Stimulated activated CD4-positive, alpha-beta T cell treated with anti-CD3 and anti-CD28 coated beads, Interleukin-12 subunit alpha, Interleukin-12 subunit beta, amount 100 ng/mL, for 4 hours (primary cell): ENCODE results near the gene OR8G5.
"Not testable (repeated sequence)": the region's sequence is repeated elsewhere in the genome, so short reads cannot be mapped to it uniquely, and the experiment has no call there.

Source experiments
- DNase-seq: peaks from one replicate; pipeline ENCODE4 v3.0.0-alpha.2; 2020

Gene OR8G5, protein sequence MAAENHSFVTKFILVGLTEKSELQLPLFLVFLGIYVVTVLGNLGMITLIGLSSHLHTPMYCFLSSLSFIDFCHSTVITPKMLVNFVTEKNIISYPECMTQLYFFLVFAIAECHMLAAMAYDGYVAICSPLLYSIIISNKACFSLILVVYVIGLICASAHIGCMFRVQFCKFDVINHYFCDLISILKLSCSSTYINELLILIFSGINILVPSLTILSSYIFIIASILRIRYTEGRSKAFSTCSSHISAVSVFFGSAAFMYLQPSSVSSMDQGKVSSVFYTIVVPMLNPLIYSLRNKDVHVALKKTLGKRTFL

DNA sequence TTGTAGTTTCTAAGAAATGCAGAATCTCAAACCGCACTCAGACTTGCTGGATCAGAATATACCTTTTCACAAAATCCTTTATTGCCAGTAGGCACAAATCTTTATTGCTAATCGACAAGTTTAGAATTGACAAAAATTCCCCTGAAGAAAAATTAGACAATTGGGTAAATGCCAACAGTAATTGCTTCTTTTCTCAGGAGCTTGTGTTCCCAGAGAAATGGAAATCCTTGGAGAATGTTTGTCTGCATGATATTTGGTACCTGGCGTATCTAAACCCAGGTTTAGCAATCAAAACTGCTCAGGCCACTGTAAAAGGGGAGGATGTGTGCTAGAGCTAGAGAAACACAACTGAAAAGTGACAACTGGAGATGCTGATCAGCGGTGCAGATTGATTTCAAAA, at the start of gene OR8G5:
Gene OR8G5 (plus strand): TSS at position 301 of the 400 bp plus-strand sequence. CDS start 8,556 bp downstream, outside the sequence.
- no peak for DNase-seq

DNA sequence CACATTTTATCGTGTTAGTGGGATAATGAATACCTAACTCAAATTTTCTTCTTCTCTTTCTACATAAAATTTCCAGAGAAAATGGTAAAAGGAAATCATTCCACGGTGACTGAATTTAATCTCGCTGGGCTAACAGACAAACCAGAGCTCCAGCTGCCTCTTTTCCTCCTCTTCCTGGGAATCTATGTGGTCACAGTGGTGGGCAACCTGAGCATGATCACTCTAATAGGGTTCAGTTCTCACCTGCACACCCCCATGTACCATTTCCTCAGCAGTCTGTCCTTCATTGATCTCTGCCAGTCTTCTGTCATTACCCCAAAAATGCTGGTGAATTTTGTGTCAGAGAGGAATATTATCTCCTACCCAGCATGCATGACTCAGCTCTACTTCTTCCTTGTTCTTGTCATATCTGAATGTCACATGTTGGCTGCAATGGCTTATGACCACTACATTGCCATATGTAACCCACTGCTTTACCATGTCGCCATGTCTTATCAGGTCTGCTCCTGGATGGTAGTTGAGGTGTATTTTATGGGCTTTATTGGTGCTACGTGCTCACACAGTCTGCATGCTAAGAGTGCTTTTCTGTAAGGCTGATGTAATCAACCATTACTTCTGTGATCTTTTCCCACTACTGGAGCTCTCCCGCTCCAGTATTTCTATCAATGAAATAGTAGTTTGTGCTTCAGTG, 48.9 kb upstream of the OR8G5 start:
- DNase-seq, result no peak

DNA sequence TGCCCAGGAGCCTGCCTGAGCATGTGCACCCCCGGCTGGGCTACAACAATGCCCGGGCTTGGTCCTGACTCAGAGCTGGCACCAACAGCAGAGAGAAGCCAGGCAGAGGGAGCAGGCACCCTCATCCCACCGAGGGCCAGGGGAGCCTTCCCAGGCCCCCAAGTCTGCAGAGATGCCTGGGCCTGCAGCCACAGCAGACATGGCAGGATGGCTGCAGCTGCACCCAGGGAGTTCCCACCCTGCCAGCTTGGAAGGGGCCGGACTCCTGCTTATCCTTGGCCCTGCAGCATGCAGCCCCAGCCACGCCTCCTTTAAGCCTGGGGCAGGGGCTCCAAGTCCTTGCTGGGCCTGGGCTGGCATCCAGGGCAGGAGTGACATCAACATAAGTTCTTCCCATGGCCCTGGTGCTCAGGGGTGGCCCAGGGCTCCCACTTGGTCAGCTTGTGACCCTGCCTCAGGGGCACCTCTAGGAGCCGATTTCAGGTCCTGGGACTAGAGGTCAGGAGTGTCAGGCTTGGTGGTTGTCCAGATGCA, 46.3 kb upstream of the OR8G5 start:
- no peak for DNase-seq

DNA sequence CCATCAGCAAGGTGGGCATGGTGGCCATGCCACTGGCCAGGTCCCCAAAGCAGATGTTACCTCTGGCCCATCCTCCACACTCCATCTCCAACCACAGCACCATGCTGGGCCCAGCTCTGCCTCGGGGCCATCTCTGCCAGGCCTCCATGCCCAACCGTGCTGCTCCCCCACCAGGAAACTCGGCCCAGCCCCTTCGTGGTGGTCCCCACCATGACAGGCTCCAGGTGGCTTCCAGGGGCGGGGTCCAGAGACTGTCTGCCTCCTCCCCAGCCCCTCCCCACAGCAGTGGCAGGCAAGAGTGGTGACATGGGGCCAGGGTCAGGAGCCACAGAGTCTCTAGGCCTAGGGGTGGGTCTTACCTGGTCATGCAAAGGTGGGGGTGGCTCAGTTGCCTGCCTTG, 45.8 kb upstream of the OR8G5 start:
- DNase-seq, result no peak

DNA sequence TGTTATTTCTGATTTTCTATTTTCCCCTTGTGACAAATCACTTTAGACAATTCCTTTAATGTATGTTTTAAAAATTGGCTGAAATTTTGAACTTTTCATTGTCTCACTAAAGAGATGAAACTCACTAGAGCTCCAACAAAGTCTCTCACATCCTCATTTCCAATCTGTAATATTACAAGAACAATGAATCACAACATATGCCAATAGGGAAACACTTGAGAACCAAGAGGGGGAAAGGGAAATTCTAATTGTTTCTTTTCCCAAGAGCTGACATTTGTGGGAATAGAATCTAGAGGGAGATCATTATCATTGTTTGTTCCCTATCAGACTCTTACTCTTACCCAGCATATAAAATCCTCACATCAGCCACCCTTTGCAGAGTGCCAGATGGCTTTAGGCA, 44.9 kb upstream of the OR8G5 start:
- no peak for DNase-seq

DNA sequence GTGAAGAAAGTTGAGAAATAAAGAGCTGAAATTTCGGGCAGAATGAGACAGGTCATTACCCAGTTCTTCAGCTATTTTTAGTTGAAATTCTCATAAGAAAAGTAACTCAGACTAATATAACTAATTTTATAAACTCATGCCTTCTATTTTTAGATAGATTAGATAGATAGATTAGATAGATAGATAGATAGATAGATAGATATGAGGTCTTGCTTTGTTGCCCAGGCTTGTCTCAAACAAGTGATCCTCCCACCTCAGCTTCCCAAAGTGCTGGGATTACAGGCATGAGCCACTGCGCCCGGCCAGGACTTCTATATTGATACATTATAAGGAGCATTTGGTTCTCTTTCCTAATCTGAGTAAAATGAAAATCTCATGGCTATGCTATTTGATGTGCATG, 42.1 kb upstream of the OR8G5 start:
- DNase-seq, result no peak

DNA sequence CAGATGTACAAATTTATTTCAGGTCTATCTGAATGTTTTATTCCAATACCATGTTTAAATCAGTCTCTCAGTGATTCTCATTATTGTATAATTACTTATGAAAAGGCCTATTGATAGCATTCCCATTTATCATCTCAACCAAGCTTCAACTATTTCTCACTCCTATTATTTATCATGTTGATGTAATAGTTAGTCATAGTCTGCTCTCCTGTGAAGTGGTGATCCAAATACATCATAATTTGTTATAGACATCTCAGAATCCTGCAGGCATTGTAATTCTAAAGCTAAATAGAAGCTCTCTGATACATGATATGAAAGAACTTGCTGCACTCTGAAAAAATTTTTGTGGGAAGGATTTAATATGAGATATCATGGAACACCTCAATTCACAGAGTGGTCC, 37.0 kb upstream of the OR8G5 start:
- no peak for DNase-seq

DNA sequence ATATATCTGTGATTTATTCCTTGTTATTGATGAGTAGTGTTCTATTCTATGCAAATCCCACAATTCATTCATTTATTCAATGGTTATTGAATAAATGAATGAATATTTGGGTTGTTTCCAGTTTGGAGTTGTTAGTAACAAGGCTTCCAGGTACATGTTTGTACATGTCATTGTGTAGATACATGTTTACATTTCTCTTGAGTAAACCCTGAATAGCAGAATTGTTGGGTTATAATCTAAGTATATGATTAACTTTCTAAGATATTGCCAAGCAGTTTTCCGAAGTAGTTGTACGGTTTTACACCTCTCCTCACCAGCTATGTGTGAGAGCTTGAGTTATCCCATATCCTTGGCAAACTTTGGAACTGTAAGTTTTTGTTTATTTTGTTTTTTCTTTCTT, 33.8 kb upstream of the OR8G5 start:
- no peak for DNase-seq

DNA sequence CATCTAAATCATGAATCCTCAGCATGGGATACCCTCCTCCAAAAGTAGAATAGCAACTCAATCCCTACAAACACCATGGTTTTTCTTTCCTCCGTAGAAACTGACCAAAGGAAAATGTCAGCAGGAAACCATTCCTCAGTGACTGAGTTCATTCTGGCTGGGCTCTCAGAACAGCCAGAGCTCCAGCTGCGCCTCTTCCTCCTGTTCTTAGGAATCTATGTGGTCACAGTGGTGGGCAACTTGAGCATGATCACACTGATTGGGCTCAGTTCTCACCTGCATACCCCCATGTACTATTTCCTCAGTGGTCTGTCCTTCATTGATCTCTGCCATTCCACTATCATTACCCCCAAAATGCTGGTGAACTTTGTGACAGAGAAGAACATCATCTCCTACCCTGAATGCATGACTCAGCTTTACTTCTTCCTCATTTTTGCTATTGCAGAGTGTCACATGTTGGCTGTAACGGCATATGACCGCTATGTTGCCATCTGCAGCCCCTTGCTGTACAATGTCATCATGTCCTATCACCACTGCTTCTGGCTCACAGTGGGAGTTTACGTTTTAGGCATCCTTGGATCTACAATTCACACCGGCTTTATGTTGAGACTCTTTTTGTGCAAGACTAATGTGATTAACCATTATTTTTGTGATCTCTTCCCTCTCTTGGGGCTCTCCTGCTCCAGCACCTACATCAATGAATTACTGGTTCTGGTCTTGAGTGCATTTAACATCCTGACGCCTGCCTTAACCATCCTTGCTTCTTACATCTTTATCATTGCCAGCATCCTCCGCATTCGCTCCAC, 31.4 kb upstream of the OR8G5 start:
- DNase-seq, result not testable (repeated sequence)

DNA sequence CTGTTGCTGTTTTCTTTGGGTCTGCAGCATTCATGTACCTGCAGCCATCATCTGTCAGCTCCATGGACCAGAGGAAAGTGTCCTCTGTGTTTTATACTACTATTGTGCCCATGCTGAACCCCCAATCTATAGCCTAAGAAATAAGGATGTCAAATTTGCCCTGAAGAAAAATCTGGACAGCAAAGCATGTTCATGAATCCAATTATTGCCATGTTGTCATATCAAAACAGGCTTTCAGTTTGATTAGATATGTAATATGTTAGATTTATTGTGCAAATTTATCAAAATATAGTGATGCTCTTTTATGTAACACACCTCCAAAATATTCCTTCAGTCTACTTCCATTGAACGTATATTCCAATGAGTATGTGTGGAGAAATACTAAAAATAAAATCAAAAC, 30.7 kb upstream of the OR8G5 start:
- DNase-seq, result no peak

DNA sequence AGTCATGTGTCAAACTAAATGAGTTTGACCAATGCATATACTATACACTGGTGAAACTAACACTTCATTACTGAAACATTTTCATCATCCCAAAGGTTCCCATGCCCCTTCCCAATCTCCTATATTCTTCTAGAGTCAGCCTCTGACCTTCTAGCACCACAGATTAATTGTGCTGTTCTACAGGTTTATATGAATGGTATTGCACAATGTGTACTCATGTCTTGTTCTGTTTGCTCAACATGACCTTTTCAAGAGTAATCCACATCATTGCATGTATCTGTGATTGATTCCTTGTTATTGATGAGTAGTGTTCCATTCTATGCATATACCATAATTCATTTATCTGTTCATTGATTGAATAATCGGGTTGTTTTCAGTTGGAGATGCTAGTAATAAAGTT, 22.8 kb upstream of the OR8G5 start:
- no peak for DNase-seq

DNA sequence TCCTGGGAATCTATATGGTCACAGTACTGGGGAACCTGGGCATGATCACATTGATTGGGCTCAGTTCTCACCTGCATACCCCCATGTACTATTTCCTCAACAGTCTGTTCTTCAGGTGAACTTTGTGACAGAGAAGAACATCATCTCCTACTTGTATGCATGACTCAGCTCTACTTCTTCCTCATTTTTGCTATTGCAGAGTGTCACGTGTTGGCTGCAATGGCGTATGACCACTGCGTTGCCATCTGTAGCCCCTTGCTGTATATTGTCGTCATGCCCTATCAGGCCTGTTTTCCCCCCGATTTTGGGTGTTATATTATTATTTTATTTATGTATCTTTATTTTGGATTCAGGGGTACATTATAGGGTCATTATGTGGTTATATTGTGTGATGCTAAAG, 17.7 kb upstream of the OR8G5 start:
- DNase-seq, result no peak

DNA sequence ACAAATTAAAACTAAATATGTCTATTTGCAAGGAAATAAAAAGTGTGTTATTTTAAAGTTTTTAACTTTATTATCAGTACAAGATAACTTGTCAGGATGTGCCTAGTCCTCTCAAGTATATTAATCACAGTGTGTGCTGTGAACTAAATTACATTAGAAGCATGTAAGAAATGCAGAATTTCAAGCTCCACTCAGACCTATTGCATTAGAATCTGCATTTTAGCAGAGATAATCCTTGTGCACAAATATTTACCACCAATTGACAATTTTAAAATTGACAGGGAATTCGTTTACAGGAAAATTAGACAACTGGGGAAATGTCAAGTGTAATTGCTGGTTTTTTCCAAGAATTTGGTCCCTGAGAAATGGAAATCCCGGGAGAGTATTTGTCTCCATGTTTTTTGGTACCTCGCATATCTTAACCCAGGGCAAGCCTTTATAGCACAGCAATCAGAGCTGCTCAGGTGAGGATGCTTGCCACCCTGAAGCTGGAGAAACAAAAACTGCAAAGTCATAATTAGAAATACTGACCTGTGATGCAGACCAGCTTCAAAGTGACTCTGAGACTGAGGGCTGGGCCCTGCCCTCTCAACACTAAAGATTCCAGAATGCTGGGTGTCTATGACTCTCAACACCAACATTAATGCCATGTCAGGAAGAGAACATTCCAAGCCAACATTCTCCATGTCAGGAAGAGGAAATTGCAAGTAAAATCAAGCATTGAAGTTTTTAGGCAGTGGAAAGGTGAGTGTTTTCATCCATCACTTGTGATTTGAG, 15.4 kb upstream of the OR8G5 start, which contains the start of gene OR8G1:
Gene OR8G1 (plus strand): TSS at position 475 of the 777 bp plus-strand sequence. CDS start 8,581 bp downstream, outside the sequence.
- DNase-seq, result no peak

DNA sequence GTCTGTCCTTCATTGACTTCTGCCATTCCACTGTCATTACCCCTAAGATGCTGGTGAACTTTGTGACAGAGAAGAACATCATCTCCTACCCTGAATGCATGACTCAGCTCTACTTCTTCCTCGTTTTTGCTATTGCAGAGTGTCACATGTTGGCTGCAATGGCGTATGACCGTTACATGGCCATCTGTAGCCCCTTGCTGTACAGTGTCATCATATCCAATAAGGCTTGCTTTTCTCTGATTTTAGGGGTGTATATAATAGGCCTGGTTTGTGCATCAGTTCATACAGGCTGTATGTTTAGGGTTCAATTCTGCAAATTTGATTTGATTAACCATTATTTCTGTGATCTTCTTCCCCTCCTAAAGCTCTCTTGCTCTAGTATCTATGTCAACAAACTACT, 6.3 kb upstream of the OR8G5 start:
- DNase-seq, result not testable (repeated sequence)

DNA sequence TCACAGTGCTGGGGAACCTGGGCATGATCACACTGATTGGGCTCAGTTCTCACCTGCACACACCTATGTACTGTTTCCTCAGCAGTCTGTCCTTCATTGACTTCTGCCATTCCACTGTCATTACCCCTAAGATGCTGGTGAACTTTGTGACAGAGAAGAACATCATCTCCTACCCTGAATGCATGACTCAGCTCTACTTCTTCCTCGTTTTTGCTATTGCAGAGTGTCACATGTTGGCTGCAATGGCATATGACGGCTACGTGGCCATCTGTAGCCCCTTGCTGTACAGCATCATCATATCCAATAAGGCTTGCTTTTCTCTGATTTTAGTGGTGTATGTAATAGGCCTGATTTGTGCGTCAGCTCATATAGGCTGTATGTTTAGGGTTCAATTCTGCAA, 8.9 kb downstream of the OR8G5 start:
- DNase-seq, result not testable (repeated sequence)

DNA sequence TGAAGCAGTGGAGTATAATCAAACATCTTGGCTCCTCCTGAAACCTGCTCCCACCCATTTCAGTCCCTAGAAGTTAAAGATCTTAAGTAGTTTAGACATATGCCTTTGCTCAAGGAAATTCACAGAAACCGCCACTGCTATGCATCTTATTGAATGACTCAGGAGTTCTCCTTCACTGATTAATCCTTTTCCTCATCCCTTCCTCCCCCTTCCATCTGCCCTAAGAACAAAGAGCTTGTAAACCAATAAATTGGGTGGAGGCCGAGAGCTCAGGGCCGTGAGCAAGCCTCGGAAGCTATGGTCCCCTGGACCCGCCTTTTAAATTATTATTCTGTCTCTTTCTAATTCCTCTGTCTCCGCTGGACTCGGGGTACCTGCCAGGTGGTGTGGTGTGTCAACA, 14.7 kb downstream of the OR8G5 start:
- not testable (repeated sequence) for DNase-seq

DNA sequence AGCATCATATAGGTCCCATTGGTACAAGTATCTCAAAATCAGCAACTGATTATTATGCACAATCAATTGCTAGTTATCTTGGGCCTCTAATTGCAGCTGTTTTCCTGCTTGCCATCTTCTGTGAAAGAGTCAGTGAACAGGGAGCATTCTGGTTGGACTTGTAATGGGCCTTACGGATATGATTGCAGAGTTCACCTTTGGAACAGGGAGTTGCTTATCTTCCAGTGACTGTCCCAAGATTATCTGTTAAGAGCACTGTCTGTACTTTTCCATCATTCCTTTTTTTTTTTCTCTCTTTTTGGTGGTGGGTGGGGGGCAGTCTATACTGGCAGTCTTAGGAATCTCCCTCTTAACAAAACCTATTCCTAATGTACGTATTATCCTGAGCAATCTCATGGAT, 17.8 kb downstream of the OR8G5 start:
- no peak for DNase-seq

DNA sequence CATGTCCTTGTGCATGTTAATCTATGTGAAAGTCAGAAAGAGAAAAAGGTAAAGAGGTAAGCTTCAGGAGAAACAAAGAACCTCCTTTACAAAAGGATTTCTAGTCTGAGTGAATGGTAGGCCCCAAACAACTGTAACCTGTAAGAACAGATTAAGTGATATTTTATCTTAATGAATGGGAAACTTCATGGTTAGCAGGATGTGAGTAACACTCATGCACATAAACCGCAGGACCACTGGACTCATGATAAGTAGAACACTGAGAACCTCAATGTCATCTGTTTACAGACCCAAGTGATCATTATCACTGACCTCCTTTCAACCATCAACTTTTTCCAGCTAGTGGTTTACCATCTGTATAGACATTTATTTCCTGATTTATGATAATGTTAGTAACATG, 19.9 kb downstream of the OR8G5 start:
- DNase-seq, result no peak

DNA sequence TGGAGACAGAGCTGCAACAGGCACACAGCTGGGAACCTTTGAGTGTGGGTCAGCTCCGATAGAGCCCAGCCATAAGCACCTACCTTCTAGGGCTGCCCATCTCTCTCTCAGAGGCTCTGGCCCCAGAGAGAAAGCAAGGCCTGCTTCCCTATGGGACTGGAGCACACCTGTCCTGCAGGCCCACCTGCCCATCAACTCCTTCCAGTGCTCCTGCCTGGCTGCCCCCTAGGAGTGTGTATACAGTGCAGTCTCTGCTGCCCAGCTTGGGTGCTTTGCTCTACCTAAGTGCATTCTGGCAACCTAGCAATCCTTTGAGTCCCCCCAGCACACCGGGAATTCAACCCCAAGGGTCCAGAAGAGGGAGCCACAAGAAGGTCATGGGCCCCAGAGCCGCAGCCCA, 21.0 kb downstream of the OR8G5 start:
- DNase-seq, result no peak

DNA sequence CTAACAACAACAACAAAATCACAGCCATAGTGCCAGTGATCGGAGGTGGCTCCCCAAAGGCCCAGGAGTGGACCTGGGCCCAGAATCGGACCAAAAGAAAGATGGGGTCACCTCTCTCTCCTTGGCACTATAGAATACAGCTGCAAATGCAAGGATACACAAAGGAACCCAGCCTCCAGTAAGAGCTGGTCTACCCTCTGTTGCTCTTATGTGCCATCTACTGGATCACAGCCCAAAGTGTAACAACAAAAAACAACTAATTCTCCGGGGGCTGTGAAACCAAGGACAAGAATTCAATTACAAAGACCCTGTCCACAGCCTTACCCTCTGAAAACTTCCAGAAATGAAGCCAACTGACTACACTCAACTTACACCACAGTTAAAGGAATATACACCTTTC, 21.6 kb downstream of the OR8G5 start:
- DNase-seq, result no peak

DNA sequence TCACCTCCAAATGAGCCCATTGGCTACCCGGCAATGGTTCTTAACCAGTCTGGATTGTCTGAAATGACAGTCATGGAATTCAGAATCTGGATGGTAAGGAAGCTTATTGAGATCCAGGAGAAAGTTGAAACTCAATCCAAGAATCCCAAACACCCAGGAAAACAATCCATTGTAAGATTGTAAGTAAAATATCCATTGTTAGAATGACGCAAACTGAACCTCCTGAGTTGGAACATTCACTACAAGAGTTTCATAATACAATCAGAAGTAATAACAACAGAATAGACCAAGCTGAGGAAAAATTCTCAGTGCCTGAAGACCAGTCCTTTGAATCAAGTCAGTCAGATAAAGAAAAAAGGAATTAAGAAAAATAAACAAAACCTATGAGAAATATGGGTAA, 22.1 kb downstream of the OR8G5 start:
- no peak for DNase-seq

DNA sequence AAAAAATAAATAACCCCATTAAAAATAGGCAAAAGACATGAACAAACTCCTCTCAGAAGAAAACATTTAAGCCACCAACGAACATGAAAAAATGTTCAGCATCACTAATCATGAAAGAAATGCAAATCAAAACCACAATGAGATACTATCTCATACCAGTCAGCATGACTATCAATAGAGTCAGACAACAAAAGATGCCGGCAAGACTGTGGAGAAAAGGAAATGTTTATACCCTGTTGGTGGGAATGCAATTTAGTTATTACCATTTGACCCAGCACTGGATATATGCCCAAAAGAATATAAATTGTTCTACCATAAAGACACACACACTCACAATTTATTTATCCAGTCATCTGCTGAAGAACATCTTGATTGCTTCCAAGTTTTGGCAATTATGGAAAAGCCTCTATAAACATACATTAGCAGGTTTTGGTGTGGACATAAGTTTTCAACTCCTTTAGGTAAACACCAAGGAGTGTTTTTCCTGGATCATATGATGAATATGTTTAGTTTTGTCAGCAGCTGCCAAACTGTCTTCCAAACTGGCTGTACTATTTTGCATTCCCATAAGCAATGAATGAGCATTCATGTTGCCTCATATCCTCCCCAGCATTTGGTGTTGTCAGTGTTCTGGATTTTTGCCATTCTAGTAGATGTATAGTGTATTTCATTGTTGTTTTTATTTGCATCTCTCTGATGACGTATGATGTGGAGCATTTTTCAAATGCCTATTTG, 29.6 kb downstream of the OR8G5 start:
- no peak for DNase-seq
